PC-9 (cell line): ENCODE measurements around the gene CNIH3. TPM values are rescaled to one million over a fixed set of nuclear protein-coding genes. Genes with fewer than 3 reads are reported as not detected.

Experiments
- BruUV-seq: library from RNA; stranded (reverse); fragments of 400-500 nt; replicated peaks from 2 replicates; lab custom pipeline; 2021; lab: Mats Ljungman, UMichigan
- CTCF ChIA-PET: fragments of 300-600 bp; sonication (Branson Sonifier 250); formaldehyde crosslinking; loops from one replicate; lab custom pipeline; 2022; ENCODE audit warnings: antibody characterized with exemption; lab: Charles Lee
- POLR2A ChIA-PET: fragments of 300-600 bp; sonication (Branson Sonifier 250); formaldehyde crosslinking; loops from one replicate; lab custom pipeline; 2022; ENCODE audit warnings: antibody characterized with exemption; ENCODE audit not compliant: unreplicated experiment; lab: Charles Lee
- DNase-seq, 2 experiments: peaks; one replicate each; pipeline versions ENCODE4 v3.0.0 to v3.0.0-alpha.2; 2015 to 2022; ENCODE audit warnings: mixed read lengths in 1 of 2
- H2AFZ ChIP-seq: fragments of 200-600 bp; sonication (generic); 2 replicates; pipeline ENCODE4 v1.8.1; 2017; ENCODE audit warnings: antibody characterized with exemption
- H3F3A ChIP-seq: fragments of 200-600 bp; sonication (generic); 2 replicates; pipeline ENCODE4 v1.8.1; 2017; ENCODE audit warnings: antibody characterized with exemption, mild to moderate bottlenecking, low read depth; ENCODE audit not compliant: insufficient read depth
- H3K27ac ChIP-seq: fragments of 200-600 bp; sonication (generic); 2 replicates; pipeline ENCODE4 v1.6.1; 2016; ENCODE audit warnings: mixed run types
- H3K27me3 ChIP-seq: fragments of 200-600 bp; sonication (generic); 2 replicates; pipeline ENCODE4 v1.6.1; 2016; ENCODE audit warnings: low read depth, mixed run types; ENCODE audit not compliant: insufficient read depth
- H3K36me3 ChIP-seq: fragments of 200-600 bp; sonication (generic); 2 replicates; pipeline ENCODE4 v1.6.1; 2016; ENCODE audit warnings: low read depth, mixed run types
- H3K4me1 ChIP-seq: fragments of 200-600 bp; sonication (generic); replicated peaks from 2 replicates; pipeline ENCODE4 v1.6.1; 2016; ENCODE audit warnings: mixed run types; ENCODE audit not compliant: insufficient read depth
- H3K4me2 ChIP-seq: fragments of 200-600 bp; sonication (generic); 2 replicates; pipeline ENCODE4 v1.6.1; 2017; ENCODE audit warnings: mixed run types
- H3K4me3 ChIP-seq: fragments of 200-600 bp; sonication (generic); 2 replicates; pipeline ENCODE4 v1.6.1; 2016; ENCODE audit warnings: mixed run types
- H3K79me2 ChIP-seq: fragments of 200-600 bp; sonication (generic); 2 replicates; pipeline ENCODE4 v1.6.1; 2017; ENCODE audit warnings: low read depth, mixed run types
- H3K9me2 ChIP-seq: fragments of 200-600 bp; sonication (generic); 2 replicates; pipeline ENCODE4 v1.8.1; 2017; ENCODE audit warnings: mild to moderate bottlenecking; ENCODE audit not compliant: insufficient read depth
- H3K9me3 ChIP-seq: fragments of 200-600 bp; sonication (generic); 2 replicates; pipeline ENCODE4 v1.8.1; 2016; ENCODE audit warnings: low read depth; ENCODE audit not compliant: insufficient read depth
- H4K20me1 ChIP-seq: fragments of 200-600 bp; sonication (generic); 2 replicates; pipeline ENCODE4 v1.8.1; 2017; ENCODE audit not compliant: insufficient read depth
- CTCF ChIP-seq: fragments of 200-600 bp; sonication (generic); conservative IDR thresholded peaks from 2 replicates; pipeline ENCODE4 v1.6.1; 2017; ENCODE audit warnings: mixed run types, antibody characterized with exemption, mild to moderate bottlenecking, moderate library complexity
- EZH2 ChIP-seq: fragments of 200-600 bp; sonication (generic); IDR thresholded peaks from 2 replicates; pipeline ENCODE4 v1.8.0; 2017; ENCODE audit warnings: antibody characterized with exemption, low read depth
- intact Hi-C: fragments of 100-400 bp; cut with micrococcal nuclease; formaldehyde crosslinking; loops from one replicate; pipeline ENCODE4 v1.10.0; 2022; ENCODE audit not compliant: unreplicated experiment
- total RNA-seq: library from RNA; stranded (reverse); gene quantifications from 2 replicates; pipeline ENCODE4 v1.2.3, GENCODE V29; 2021

The CNIH3 gene
- total RNA-seq, 1 experiment from 2014 or later: 8.4 TPM

GRCh38 chr1:224736619-224737352 is 120.7 kb downstream of the CNIH3 start:
- DNase-seq: no peak
- peaks cover 26% of the 10 kb centered on the region; the same call in 1 of the 2 replicates for H3F3A ChIP-seq
- H3K9me3 ChIP-seq: no peaks in the 10 kb centered on the region
- intact Hi-C loops: no loop called here
- no peak overlapping the region for H3K4me3 ChIP-seq
- H3K27ac ChIP-seq: no peak overlapping the region
- no peak overlapping the region for H3K4me2 ChIP-seq
- no peaks in the 10 kb centered on the region for H4K20me1 ChIP-seq
- ChIA-PET POLR2A (interaction anchor here (0.6 kb wide), 1 partner anchor 25 kb away, joined by 4 read pairs; no protein-coding TSS in a partner anchor), CTCF (no interaction called here)
- H2AFZ ChIP-seq: no peak overlapping the region
- H3K79me2 ChIP-seq: no peaks in the 10 kb centered on the region
- peaks cover 30% of the 10 kb centered on the region for H3K4me1 ChIP-seq
- BruUV-seq: no TSS peak
- no peak for TF ChIP-seq EZH2
- TF ChIP-seq CTCF: no peak
- H3K27me3 ChIP-seq: no peaks in the 10 kb centered on the region
- no peaks in the 10 kb centered on the region for H3K9me2 ChIP-seq
- H3K36me3 ChIP-seq: no peaks in the 10 kb centered on the region

GRCh38 chr1:224737353-224737727 is 121.2 kb downstream of the CNIH3 start:
- no peak for DNase-seq
- Histone ChIP-seq H2AFZ (no peak overlapping the region), H3F3A (peaks cover 20% of the 10 kb centered on the region; the same call in 1 of the 2 replicates), H3K4me3 (no peak overlapping the region), H3K79me2 (no peaks in the 10 kb centered on the region), H3K4me2 (no peak overlapping the region), H3K27me3 (no peaks in the 10 kb centered on the region), H3K4me1 (peaks cover 25% of the 10 kb centered on the region), H3K27ac (no peak overlapping the region), H3K36me3 (no peaks in the 10 kb centered on the region), H4K20me1 (no peaks in the 10 kb centered on the region), H3K9me2 (no peaks in the 10 kb centered on the region), H3K9me3 (no peaks in the 10 kb centered on the region)
- POLR2A ChIA-PET: no interaction called here
- TF ChIP-seq CTCF: no peak
- TF ChIP-seq EZH2: no peak
- CTCF ChIA-PET: no interaction called here
- intact Hi-C loops: no loop called here
- no TSS peak for BruUV-seq

- Histone ChIP-seq H3K4me2 (no peak overlapping the region), H3K36me3 (no peaks in the 10 kb centered on the region), H4K20me1 (no peaks in the 10 kb centered on the region), H3K4me1 (peaks cover 6% of the 10 kb centered on the region), H3K9me3 (no peaks in the 10 kb centered on the region), H3K27me3 (no peaks in the 10 kb centered on the region), H3K79me2 (no peaks in the 10 kb centered on the region), H3K27ac (no peak overlapping the region), H3K9me2 (no peaks in the 10 kb centered on the region), H3K4me3 (no peak overlapping the region), H3F3A (no peaks in the 10 kb centered on the region; the same call in 1 of the 2 replicates), H2AFZ (no peak overlapping the region)
- POLR2A ChIA-PET: interaction anchor here (0.7 kb wide), 1 partner anchor 22 kb away, joined by 5 read pairs; no protein-coding TSS in a partner anchor
- no TSS peak for BruUV-seq
- intact Hi-C loops: no loop called here
- no peak for DNase-seq
- CTCF ChIA-PET: no interaction called here
- TF ChIP-seq CTCF (no peak), EZH2 (no peak)
Observed at GRCh38 chr1:224739303-224739996, 123.3 kb downstream of the CNIH3 start.
